ENCODE results near the gene BCL7B.
"Not testable (repeated sequence)": the region's sequence is repeated elsewhere in the genome, so short reads cannot be mapped to it uniquely, and the experiment has no call there.

The BCL7B gene

DNA sequence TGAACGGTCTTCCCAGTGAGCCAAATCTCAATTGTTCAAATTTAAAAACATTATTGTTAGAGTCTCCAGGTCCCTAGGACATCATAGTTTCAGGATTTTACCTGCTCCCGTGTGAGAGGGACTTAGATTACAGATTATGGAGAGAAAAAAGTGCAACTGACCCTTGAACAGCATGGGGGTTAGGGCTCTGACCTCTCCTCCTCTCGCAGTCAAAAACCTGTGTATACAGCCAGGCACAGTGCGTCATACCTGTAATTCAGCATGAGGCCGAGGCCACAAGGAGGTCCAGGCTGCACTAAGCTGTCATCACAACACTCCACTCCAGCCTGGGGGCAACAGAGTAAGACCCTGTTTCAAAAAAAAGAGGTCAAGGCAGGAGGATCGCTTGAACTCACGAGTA lies 60.9 kb downstream of the BCL7B start:
- DNase-seq (ENCODE audit: low read depth in 2 of 2): no peak

DNA sequence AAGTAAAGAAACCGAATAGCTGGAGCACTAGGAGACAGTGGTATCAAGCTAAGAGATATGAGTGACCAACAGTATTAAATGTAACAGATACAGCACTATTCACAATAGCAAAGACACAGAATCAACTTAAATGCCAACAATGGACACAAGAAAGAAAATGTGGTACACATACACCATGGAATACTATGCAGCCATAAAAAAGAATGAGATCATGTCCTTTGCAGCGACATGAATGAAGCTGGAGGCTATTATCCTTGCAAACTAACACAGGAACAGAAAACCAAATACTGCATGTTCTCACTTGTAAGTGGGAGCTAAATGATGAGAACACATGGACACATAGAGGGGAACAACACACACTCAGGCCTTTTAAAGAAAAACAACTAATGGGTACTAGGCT lies 62.0 kb downstream of the BCL7B start:
- DNase-seq (ENCODE audit: low read depth in 2 of 2): not testable (repeated sequence)

GRCh38 chr7:73489976-73490375 lies 67.5 kb downstream of the BCL7B start:
- DNase-seq (ENCODE audit: low read depth in 2 of 2): no peak

GRCh38 chr7:73487486-73487885 lies 70.0 kb downstream of the BCL7B start:
- DNase-seq (ENCODE audit: low read depth in 2 of 2): no peak
